Immature natural killer cell (primary cell): Measurements from ENCODE around the gene ADAMTSL1. TPM values are rescaled to one million over a fixed set of nuclear protein-coding genes. Genes with fewer than 3 reads are reported as not detected.

Experiments used
- DNase-seq, 3 donors: peaks; one replicate each; pipeline ENCODE4 v3.0.0; 2022; ENCODE audit warnings: mixed read lengths in 1 of 3
- H3K27ac Mint-ChIP-seq, 6 donors: one replicate each; pipeline ENCODE4 v1.8.0; 2020; ENCODE audit warnings: mixed read lengths in 6 of 6, mild to moderate bottlenecking in 5 of 6, inconsistent platforms in 4 of 6, moderate library complexity in 3 of 6
- H3K27me3 Mint-ChIP-seq, 3 donors: one replicate each; pipeline ENCODE4 v1.8.0; 2020 to 2021; ENCODE audit warnings: low read depth in 3 of 3, mild to moderate bottlenecking in 3 of 3, mixed read lengths in 3 of 3, moderate library complexity in 3 of 3, inconsistent platforms in 1 of 3
- H3K36me3 Mint-ChIP-seq, 3 donors: one replicate each; pipeline ENCODE4 v1.8.0; 2020; ENCODE audit warnings: mixed read lengths in 3 of 3, inconsistent platforms in 2 of 3, mild to moderate bottlenecking in 2 of 3
- H3K4me1 Mint-ChIP-seq, 2 donors: one replicate each; pipeline ENCODE4 v1.8.0; 2020; ENCODE audit warnings: inconsistent platforms in 2 of 2, mild to moderate bottlenecking in 2 of 2, mixed read lengths in 2 of 2, moderate library complexity in 1 of 2
- H3K4me3 Mint-ChIP-seq, 5 donors: one replicate each; pipeline ENCODE4 v1.8.0; 2020; ENCODE audit warnings: mild to moderate bottlenecking in 5 of 5, mixed read lengths in 5 of 5, inconsistent platforms in 3 of 5, moderate library complexity in 3 of 5
- H3K9me3 Mint-ChIP-seq, 6 donors: one replicate each; pipeline ENCODE4 v1.8.0; 2020; ENCODE audit warnings: mild to moderate bottlenecking in 6 of 6, mixed read lengths in 6 of 6, inconsistent platforms in 4 of 6, moderate library complexity in 3 of 6
- polyA plus RNA-seq, 3 donors: library from polyadenylated mRNA; unstranded; fragments of 300-500 nt; fragmentation: Illumina TruSeq; gene quantifications; one replicate each; pipeline ENCODE4 v1.2.3, GENCODE V29; 2021

The ADAMTSL1 gene
- polyA plus RNA-seq, 3 donors from 2014 or later, result not detected

GRCh38 chr9:18451406-18451805, 22.5 kb upstream of the ADAMTSL1 start:
- Mint-ChIP-seq H3K27ac (no peak overlapping the region), H3K36me3 (no peaks in the 10 kb centered on the region), H3K4me3 (no peak overlapping the region), H3K4me1 (no peaks in the 10 kb centered on the region), H3K9me3 (peaks cover 0 to 4% (median under 1%) of the 10 kb centered on the region in 6 donors), H3K27me3 (peaks cover 0 to 3% (median 0%) of the 10 kb centered on the region in 3 donors)
- no peak for DNase-seq

- Mint-ChIP-seq H3K4me1 (no peaks in the 10 kb centered on the region), H3K36me3 (no peaks in the 10 kb centered on the region), H3K4me3 (no peak overlapping the region), H3K27ac (no peak overlapping the region), H3K27me3 (peaks cover 0 to 3% (median 0%) of the 10 kb centered on the region in 3 donors), H3K9me3 (peaks cover 0 to 4% (median under 1%) of the 10 kb centered on the region in 6 donors)
- DNase-seq, result no peak
Measured at GRCh38 chr9:18452276-18452675, 21.7 kb upstream of the ADAMTSL1 start.

- Mint-ChIP-seq H3K4me3 (no peak overlapping the region), H3K27ac (no peak overlapping the region)
- DNase-seq, result no peak
Measured at GRCh38 chr9:18456624-18457237, 17.2 kb upstream of the ADAMTSL1 start.

GRCh38 chr9:18457510-18457909, 16.4 kb upstream of the ADAMTSL1 start:
- Mint-ChIP-seq H3K36me3 (no peaks in the 10 kb centered on the region), H3K4me3 (no peak overlapping the region), H3K27ac (no peak overlapping the region), H3K27me3 (peaks cover 0 to 3% (median 0%) of the 10 kb centered on the region in 3 donors), H3K9me3 (peaks cover 0 to 4% (median 0%) of the 10 kb centered on the region in 6 donors), H3K4me1 (no peaks in the 10 kb centered on the region)
- DNase-seq, result no peak

More at GRCh38 chr9:18456624-18457237, 17.2 kb upstream of the ADAMTSL1 start:
- H3K27me3 Mint-ChIP-seq, result peaks cover 0 to 3% (median 0%) of the 10 kb centered on the region in 3 donors
- no peaks in the 10 kb centered on the region for H3K4me1 Mint-ChIP-seq
- H3K9me3 Mint-ChIP-seq, result peaks cover 0 to 4% (median 0%) of the 10 kb centered on the region in 6 donors
- no peaks in the 10 kb centered on the region for H3K36me3 Mint-ChIP-seq

- H3K9me3 Mint-ChIP-seq, result peaks cover 0 to 4% (median 1%) of the 10 kb centered on the region in 6 donors
- H3K36me3 Mint-ChIP-seq, result no peaks in the 10 kb centered on the region
- DNase-seq, result no peak
- no peak overlapping the region for H3K4me3 Mint-ChIP-seq
- H3K4me1 Mint-ChIP-seq, result no peaks in the 10 kb centered on the region
- H3K27ac Mint-ChIP-seq, result no peak overlapping the region
- H3K27me3 Mint-ChIP-seq, result peaks cover 1 to 2% (median 1%) of the 10 kb centered on the region in 3 donors
Measured at GRCh38 chr9:18459962-18460584, 13.9 kb upstream of the ADAMTSL1 start.

- H3K27ac Mint-ChIP-seq, result no peak overlapping the region
- H3K27me3 Mint-ChIP-seq, result peaks cover 0 to 2% (median 1%) of the 10 kb centered on the region in 3 donors
- DNase-seq, result no peak
- H3K4me1 Mint-ChIP-seq, result no peaks in the 10 kb centered on the region
- H3K36me3 Mint-ChIP-seq, result no peaks in the 10 kb centered on the region
- H3K4me3 Mint-ChIP-seq, result no peak overlapping the region
- peaks cover 0 to 4% (median 1%) of the 10 kb centered on the region in 6 donors for H3K9me3 Mint-ChIP-seq
Measured at GRCh38 chr9:18461496-18461895, 12.5 kb upstream of the ADAMTSL1 start.

GRCh38 chr9:18463991-18464390, 10.0 kb upstream of the ADAMTSL1 start:
- Mint-ChIP-seq H3K4me3 (no peak overlapping the region), H3K36me3 (no peaks in the 10 kb centered on the region), H3K4me1 (no peaks in the 10 kb centered on the region)

GRCh38 chr9:18466101-18466500, 7.9 kb upstream of the ADAMTSL1 start:
- Mint-ChIP-seq H3K4me1 (no peaks in the 10 kb centered on the region), H3K9me3 (peaks cover 0 to 9% (median under 1%) of the 10 kb centered on the region in 6 donors), H3K27me3 (peaks cover 1 to 3% (median 1%) of the 10 kb centered on the region in 3 donors), H3K27ac (no peak overlapping the region), H3K4me3 (no peak overlapping the region), H3K36me3 (no peaks in the 10 kb centered on the region)
- no peak for DNase-seq

More at GRCh38 chr9:18463991-18464390, 10.0 kb upstream of the ADAMTSL1 start:
- DNase-seq, result no peak
- H3K27me3 Mint-ChIP-seq, result peaks cover 1 to 2% (median 1%) of the 10 kb centered on the region in 3 donors
- peaks cover 0 to 4% (median 2%) of the 10 kb centered on the region in 6 donors for H3K9me3 Mint-ChIP-seq
- no peak overlapping the region for H3K27ac Mint-ChIP-seq

- Mint-ChIP-seq H3K27ac (no peak overlapping the region), H3K4me3 (no peak overlapping the region)
Measured at GRCh38 chr9:18467696-18468095, 6.3 kb upstream of the ADAMTSL1 start.

GRCh38 chr9:18472435-18472834, 1.5 kb upstream of the ADAMTSL1 start:
- Mint-ChIP-seq H3K4me1 (no peaks in the 10 kb centered on the region), H3K9me3 (peaks cover 0 to 7% (median 2%) of the 10 kb centered on the region in 6 donors), H3K4me3 (no peak overlapping the region), H3K27ac (no peak overlapping the region), H3K36me3 (no peaks in the 10 kb centered on the region), H3K27me3 (peaks cover 0 to 4% (median 3%) of the 10 kb centered on the region in 3 donors)
- no peak for DNase-seq

More at GRCh38 chr9:18467696-18468095, 6.3 kb upstream of the ADAMTSL1 start:
- H3K9me3 Mint-ChIP-seq, result peaks cover 0 to 9% (median under 1%) of the 10 kb centered on the region in 6 donors
- no peak for DNase-seq
- H3K27me3 Mint-ChIP-seq, result peaks cover 1 to 3% (median 1%) of the 10 kb centered on the region in 3 donors
- H3K4me1 Mint-ChIP-seq, result no peaks in the 10 kb centered on the region
- H3K36me3 Mint-ChIP-seq, result no peaks in the 10 kb centered on the region

GRCh38 chr9:18472841-18473251, 1.1 kb upstream of the ADAMTSL1 start:
- no peaks in the 10 kb centered on the region for H3K36me3 Mint-ChIP-seq
- peaks cover 0 to 9% (median 3%) of the 10 kb centered on the region in 6 donors for H3K9me3 Mint-ChIP-seq
- H3K27ac Mint-ChIP-seq, result no peak overlapping the region
- H3K4me1 Mint-ChIP-seq, result no peaks in the 10 kb centered on the region
- H3K27me3 Mint-ChIP-seq, result peaks cover 0 to 4% (median 2%) of the 10 kb centered on the region in 3 donors
- no peak overlapping the region for H3K4me3 Mint-ChIP-seq
- no peak for DNase-seq

GRCh38 chr9:18474783-18475182, 830 bp downstream of the ADAMTSL1 start:
- Mint-ChIP-seq H3K36me3 (no peaks in the 10 kb centered on the region), H3K4me1 (no peaks in the 10 kb centered on the region), H3K4me3 (no peak overlapping the region), H3K9me3 (peaks cover 0 to 9% (median 2%) of the 10 kb centered on the region in 6 donors), H3K27me3 (peaks cover 0 to 4% (median 2%) of the 10 kb centered on the region in 3 donors), H3K27ac (no peak overlapping the region)
- DNase-seq, result no peak

- no peak for DNase-seq
- Mint-ChIP-seq H3K4me1 (no peaks in the 10 kb centered on the region), H3K27me3 (peaks cover 0 to 4% (median 3%) of the 10 kb centered on the region in 3 donors), H3K9me3 (peaks cover 0 to 15% (median 3%) of the 10 kb centered on the region in 6 donors), H3K4me3 (no peak overlapping the region), H3K36me3 (no peaks in the 10 kb centered on the region), H3K27ac (no peak overlapping the region)
Measured at GRCh38 chr9:18477121-18477660, 3.2 kb downstream of the ADAMTSL1 start.

- Mint-ChIP-seq H3K36me3 (no peaks in the 10 kb centered on the region), H3K4me3 (no peak overlapping the region), H3K4me1 (no peaks in the 10 kb centered on the region), H3K9me3 (peaks cover 0 to 15% (median 3%) of the 10 kb centered on the region in 6 donors), H3K27me3 (peaks cover 0 to 5% (median 4%) of the 10 kb centered on the region in 3 donors), H3K27ac (no peak overlapping the region)
- no peak for DNase-seq
Measured at GRCh38 chr9:18477719-18478118, 3.8 kb downstream of the ADAMTSL1 start.
